AG09319 (cell line): ENCODE results near the gene CFAP100.

Experiments used
- DNase-seq: peaks from one replicate; pipeline ENCODE4 v3.0.0-alpha.2; 2010; ENCODE audit warnings: low read depth; ENCODE audit errors: extremely low read depth
- CTCF ChIP-seq: IDR thresholded peaks from 2 replicates; pipeline ENCODE4 v1.5.1; 2011; ENCODE audit warnings: low read depth, mild to moderate bottlenecking, inconsistent platforms, low read length, moderate library complexity

Gene CFAP100

DNA sequence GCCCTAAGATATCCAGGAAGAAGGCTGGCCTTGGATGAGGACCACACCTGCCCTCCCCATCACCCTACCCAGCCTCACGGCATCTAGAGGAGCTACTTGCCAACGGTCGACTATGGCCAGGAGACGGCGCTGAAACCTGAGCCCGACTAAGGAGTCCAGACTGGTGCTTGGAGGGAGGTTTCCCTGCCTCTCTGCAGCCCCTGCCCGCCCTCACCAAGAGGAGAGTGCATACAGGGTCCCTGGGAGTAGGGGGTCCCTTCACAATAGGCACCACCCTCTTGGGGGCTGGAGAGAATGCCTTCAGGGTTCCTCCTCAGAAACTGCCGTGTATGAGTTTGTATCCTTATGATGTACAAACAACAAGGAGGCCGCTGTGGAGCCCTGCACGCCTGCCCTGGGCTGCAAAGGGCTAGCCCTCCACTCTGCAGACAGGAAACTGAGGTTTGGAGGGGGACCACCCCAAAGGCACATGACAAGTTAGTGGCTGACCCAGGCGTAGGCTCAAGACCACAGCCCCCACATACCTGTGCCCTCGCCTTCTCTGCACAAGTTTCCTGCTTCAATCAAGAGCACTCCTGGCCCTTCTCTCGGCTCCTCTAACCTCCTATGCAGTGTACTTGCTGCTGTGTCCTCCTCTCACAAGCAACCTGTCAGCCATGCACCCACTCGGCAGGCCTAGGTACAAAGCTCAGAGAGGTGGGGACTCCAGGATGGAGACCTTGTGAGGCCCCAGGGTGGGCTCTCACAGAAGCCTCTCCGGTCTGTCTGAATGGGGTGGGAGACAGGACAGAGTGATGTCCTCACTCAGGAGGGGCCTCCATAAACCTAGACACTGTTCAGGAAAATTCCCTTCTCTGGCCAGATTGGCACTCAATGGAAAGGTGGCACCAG is 44.9 kb upstream of the CFAP100 start:
- TF ChIP-seq CTCF: no peak
- no peak for DNase-seq

DNA sequence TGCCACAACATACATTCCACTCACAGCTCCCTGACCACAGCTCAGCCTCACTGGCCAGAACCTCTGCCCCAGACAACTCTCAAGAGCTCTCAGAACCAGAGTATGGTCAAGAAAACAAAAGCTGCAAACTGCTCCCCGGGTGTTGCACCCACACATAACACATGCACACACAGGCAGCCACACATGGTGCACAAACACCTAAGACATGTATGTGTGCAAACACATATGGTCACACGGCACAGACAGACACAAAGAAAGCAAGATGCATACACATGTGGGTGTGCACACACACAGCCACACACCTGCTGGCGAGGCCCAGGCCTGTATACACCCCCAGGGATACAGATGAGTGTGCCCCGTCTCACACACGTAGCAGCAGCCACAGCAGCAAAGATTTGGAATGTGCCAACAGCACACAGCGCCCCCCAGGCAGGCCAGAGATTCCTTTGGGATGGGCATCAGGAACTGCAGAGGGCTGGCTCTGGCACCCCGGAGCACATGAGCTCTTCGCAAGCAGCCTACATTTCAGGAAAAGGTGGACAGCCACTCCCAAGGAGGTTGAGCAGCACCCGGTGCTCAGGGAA is 44.1 kb upstream of the CFAP100 start:
- no peak for DNase-seq
- no peak for TF ChIP-seq CTCF

- DNase-seq: no peak
- TF ChIP-seq CTCF: no peak
These were observed 43.5 kb upstream of the CFAP100 start for GRCh38 chr3:126351086-126351770.

DNA sequence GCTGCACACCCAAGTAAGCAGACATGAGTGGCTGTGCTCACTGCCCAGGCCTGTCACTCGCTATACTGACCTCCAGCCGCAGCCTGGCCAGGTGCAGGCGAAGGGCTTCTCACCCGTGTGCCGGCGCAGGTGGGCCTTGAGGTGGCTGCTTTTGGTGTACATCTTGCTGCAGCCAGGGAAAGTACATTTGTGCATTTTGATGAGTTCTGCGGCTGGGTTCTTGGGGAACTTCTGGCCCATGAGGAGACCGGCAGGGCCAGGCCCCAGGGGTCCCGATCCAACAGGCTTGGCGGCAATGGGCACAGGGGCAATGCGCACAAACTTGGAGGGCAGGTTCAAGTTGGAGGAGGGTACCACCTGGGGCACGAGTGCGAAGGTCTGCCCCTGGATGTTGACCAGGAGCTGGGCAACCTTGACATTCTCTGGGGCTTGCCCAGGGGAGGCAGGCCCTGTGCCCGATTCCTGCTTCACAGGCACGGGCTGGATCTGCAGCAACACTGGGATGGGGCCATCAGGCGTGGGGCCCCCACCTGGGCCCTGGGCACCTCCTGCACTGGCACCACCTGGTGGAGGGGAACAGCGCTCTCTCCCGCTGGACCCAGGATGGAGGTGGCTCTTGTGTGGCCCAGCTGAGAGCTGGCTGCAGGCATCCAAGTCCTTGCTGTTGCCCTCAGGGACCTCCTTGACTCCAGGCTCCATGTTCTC is 42.8 kb upstream of the CFAP100 start:
- DNase-seq: no peak
- TF ChIP-seq CTCF: no peak

GRCh38 chr3:126352476-126353454 is 41.9 kb upstream of the CFAP100 start:
- DNase-seq: no peak
- TF ChIP-seq CTCF: no peak

- no peak for DNase-seq
- TF ChIP-seq CTCF: no peak
These were observed 40.9 kb upstream of the CFAP100 start for GRCh38 chr3:126353694-126354321.
